HG02852 (cell line): ENCODE data around the gene NISCH.

ENCODE experiments used
- ATAC-seq: cut with Tn5 transposase; IDR thresholded peaks from one replicate; pipeline ENCODE4 v1.9.1; 2021; ENCODE audit warnings: mild to moderate bottlenecking, moderate library complexity; ENCODE audit not compliant: unreplicated experiment

Gene NISCH

GRCh38 chr3:52509753-52510328 is 54.4 kb downstream of the NISCH start:
- no peak for ATAC-seq

GRCh38 chr3:52511509-52511908 is 56.1 kb downstream of the NISCH start:
- ATAC-seq = no peak

- no peak for ATAC-seq
Measured at GRCh38 chr3:52512105-52512504, 56.7 kb downstream of the NISCH start.

GRCh38 chr3:52512727-52513126 is 57.3 kb downstream of the NISCH start:
- ATAC-seq = no peak

- ATAC-seq = no peak
Measured at GRCh38 chr3:52513281-52513680, 57.9 kb downstream of the NISCH start.

GRCh38 chr3:52514576-52514975 is 59.2 kb downstream of the NISCH start:
- no peak for ATAC-seq

- ATAC-seq = no peak
Measured at GRCh38 chr3:52515192-52515591, 59.8 kb downstream of the NISCH start.

GRCh38 chr3:52516509-52517195 is 61.2 kb downstream of the NISCH start:
- no peak for ATAC-seq

- no peak for ATAC-seq
Measured at GRCh38 chr3:52517796-52518722, 62.7 kb downstream of the NISCH start.

GRCh38 chr3:52518723-52519444 is 63.5 kb downstream of the NISCH start:
- ATAC-seq = no peak

- no peak for ATAC-seq
Measured at GRCh38 chr3:52519445-52520140, 64.2 kb downstream of the NISCH start.

- no peak for ATAC-seq
Measured at GRCh38 chr3:52520141-52520667, 64.8 kb downstream of the NISCH start.

- no peak for ATAC-seq
Measured at GRCh38 chr3:52520716-52521487, 65.5 kb downstream of the NISCH start.

- ATAC-seq = no peak
Measured at GRCh38 chr3:52521488-52521824, 66.1 kb downstream of the NISCH start.

GRCh38 chr3:52521881-52522650 is 66.7 kb downstream of the NISCH start:
- no peak for ATAC-seq

- ATAC-seq = no peak
Measured at GRCh38 chr3:52522651-52523251, 67.3 kb downstream of the NISCH start.

GRCh38 chr3:52523386-52524257 is 68.2 kb downstream of the NISCH start:
- ATAC-seq = no peak
